HepG2 (cell line): ENCODE data around the gene NALCN. TPM values are rescaled to one million over a fixed set of nuclear protein-coding genes. Genes with fewer than 3 reads are reported as not detected.

ENCODE experiments used
- ATAC-seq: fragments of 200-7000 bp; cut with Tn5 transposase; 3 replicates; pipeline ENCODE4 v1.9.1; 2020; ENCODE audit warnings: mild to moderate bottlenecking, moderate library complexity
- BruUV-seq: library from RNA; stranded (reverse); fragments of 400-500 nt; replicated peaks from 2 replicates; lab custom pipeline; 2021; lab: Mats Ljungman, UMichigan
- CTCF ChIA-PET: fragments of 300-600 bp; formaldehyde crosslinking; extraction: SDS; loops from one replicate; lab custom pipeline; 2021; ENCODE audit warnings: low total read pairs, inconsistent platforms, low intra/inter-chr PET ratio; lab: Yijun Ruan, JAX
- POLR2A ChIA-PET: fragments of 350-600 bp; sonication (Branson Sonifier 250); formaldehyde crosslinking; loops from one replicate; lab custom pipeline; 2020; ENCODE audit warnings: antibody characterized with exemption, inconsistent platforms; lab: Yijun Ruan, JAX
- DNase-seq: peaks from one replicate; pipeline ENCODE4 v3.0.0-alpha.2; 2015; ENCODE audit warnings: low spot score
- FAIRE-seq: peaks from 3 replicates; lab custom pipeline; 2011; peaks lifted over from hg19 to GRCh38; lab: Jason Lieb, UNC
- H2AFZ ChIP-seq: one replicate; pipeline ENCODE4 v1.6.1; 2011; ENCODE audit warnings: low read length, inconsistent platforms
- H3K27ac ChIP-seq: fragments of 300-600 bp; 3 replicates; pipeline ENCODE4 v1.8.0; 2011; ENCODE audit warnings: mixed run types, mild to moderate bottlenecking, mixed read lengths, low read length, inconsistent platforms; ENCODE audit not compliant: insufficient read depth; ENCODE audit errors: extremely low read length
- H3K27me3 ChIP-seq, 2 experiments: fragments of 200-600 bp in 1 of 2; 2 replicates in 1 of 2; 3 replicates in 1 of 2; pipeline versions ENCODE4 v1.6.0 to v1.8.0; 2011; ENCODE audit warnings: low read length in 2 of 2, mild to moderate bottlenecking in 2 of 2, moderate library complexity in 2 of 2, inconsistent platforms in 1 of 2; ENCODE audit not compliant: insufficient read depth in 2 of 2, control insufficient read depth in 1 of 2
- H3K36me3 ChIP-seq, 2 experiments: fragments of 200-600 bp in 1 of 2; replicated peaks in 1 of 2; 2 replicates in 1 of 2; 3 replicates in 1 of 2; pipeline versions ENCODE4 v1.5.1 to v1.8.0; 2011; ENCODE audit warnings: low read length in 2 of 2, inconsistent platforms in 1 of 2; ENCODE audit not compliant: insufficient read depth in 2 of 2, control insufficient read depth in 1 of 2
- H3K4me1 ChIP-seq: 2 replicates; pipeline ENCODE4 v1.5.1; 2012; ENCODE audit warnings: low read length, inconsistent platforms; ENCODE audit not compliant: insufficient read depth
- H3K4me2 ChIP-seq: 2 replicates; pipeline ENCODE4 v1.6.0; 2011; ENCODE audit warnings: low read depth, low read length, inconsistent platforms
- H3K4me3 ChIP-seq, 3 experiments: fragments of 200-600 bp in 1 of 3; sonication (generic), shearing (Covaris generic) in 1 of 3; replicated peaks in 1 of 3; 2 replicates each; pipeline ENCODE4 v1.5.1; 2011 to 2016; ENCODE audit warnings: low read length in 3 of 3, inconsistent platforms in 2 of 3, low read depth in 2 of 3, mild to moderate bottlenecking in 2 of 3, control low read depth in 1 of 3, mixed read lengths in 1 of 3; ENCODE audit not compliant: insufficient read depth in 1 of 3
- H3K79me2 ChIP-seq: one replicate; pipeline ENCODE4 v1.6.1; 2011; ENCODE audit warnings: low read length, inconsistent platforms; ENCODE audit not compliant: insufficient read depth
- H3K9ac ChIP-seq: 2 replicates; pipeline ENCODE4 v1.6.0; 2011; ENCODE audit warnings: mild to moderate bottlenecking, low read depth, low read length, inconsistent platforms; ENCODE audit not compliant: insufficient read depth
- H3K9me3 ChIP-seq: 2 replicates; pipeline ENCODE4 v1.5.1; 2012; ENCODE audit warnings: mild to moderate bottlenecking, low read length
- H4K20me1 ChIP-seq: 2 replicates; pipeline ENCODE4 v1.6.0; 2011; ENCODE audit warnings: inconsistent platforms, mild to moderate bottlenecking, low read length, moderate library complexity; ENCODE audit not compliant: insufficient read depth
- BCL6 ChIP-seq: IDR thresholded peaks from 2 replicates; pipeline ENCODE4 v1.6.1; 2016; ENCODE audit warnings: missing genetic modification reagents, missing compliant biosample characterization
- CBFB ChIP-seq: sonication (generic); formaldehyde crosslinking; IDR thresholded peaks from 2 replicates; pipeline ENCODE4 v1.4.0; 2020; ENCODE audit warnings: missing genetic modification reagents
- MAF1 ChIP-seq: sonication (generic); formaldehyde crosslinking; IDR thresholded peaks from 2 replicates; pipeline ENCODE4 v1.5.0; 2020; ENCODE audit warnings: missing genetic modification reagents, borderline replicate concordance
- MBD4 ChIP-seq: IDR thresholded peaks from 2 replicates; pipeline ENCODE4 v1.6.1; 2012; ENCODE audit warnings: low read length, inconsistent platforms, borderline replicate concordance
- NR2F1 ChIP-seq, 2 experiments: fragments of 450-650 bp in 1 of 2; formaldehyde crosslinking in 1 of 2; IDR thresholded peaks; 2 replicates each; pipeline versions ENCODE4 v1.5.0 to v1.6.1; 2016 to 2020; ENCODE audit warnings: mild to moderate bottlenecking in 1 of 2, missing compliant biosample characterization in 1 of 2, missing genetic modification reagents in 1 of 2, moderate library complexity in 1 of 2
- RXRA ChIP-seq: sonication (generic); formaldehyde crosslinking; IDR thresholded peaks from 2 replicates; pipeline ENCODE4 v1.5.1; 2020; ENCODE audit warnings: missing genetic modification reagents
- TCF7 ChIP-seq: sonication (generic); IDR thresholded peaks from 2 replicates; pipeline ENCODE4 v1.6.1; 2016; ENCODE audit warnings: antibody characterized with exemption, low read depth
- TCF7L2 ChIP-seq: IDR thresholded peaks from 2 replicates; pipeline ENCODE4 v1.6.1; 2011; ENCODE audit warnings: mild to moderate bottlenecking, low read depth, low read length, moderate library complexity
- THAP7 ChIP-seq: sonication (generic); formaldehyde crosslinking; IDR thresholded peaks from 2 replicates; pipeline ENCODE4 v1.8.1; 2023; ENCODE audit warnings: mild to moderate bottlenecking, missing genetic modification reagents
- TIGD3 ChIP-seq: sonication (generic); formaldehyde crosslinking; IDR thresholded peaks from 2 replicates; pipeline ENCODE4 v1.5.1; 2020; ENCODE audit warnings: mild to moderate bottlenecking, missing genetic modification reagents, borderline replicate concordance
- UBTF ChIP-seq: sonication (generic); formaldehyde crosslinking; IDR thresholded peaks from 2 replicates; pipeline ENCODE4 v1.4.0; 2020; ENCODE audit warnings: mild to moderate bottlenecking, missing genetic modification reagents
- ZBTB7B ChIP-seq: sonication (generic); formaldehyde crosslinking; IDR thresholded peaks from 2 replicates; pipeline ENCODE4 v1.4.0; 2020; ENCODE audit warnings: missing genetic modification reagents
- ZFP36L2 ChIP-seq: sonication (generic); formaldehyde crosslinking; IDR thresholded peaks from 2 replicates; pipeline ENCODE4 v1.4.0; 2020; ENCODE audit warnings: missing genetic modification reagents
- ZNF292 ChIP-seq: sonication (generic); formaldehyde crosslinking; IDR thresholded peaks from 2 replicates; pipeline ENCODE4 v1.8.1; 2022; ENCODE audit warnings: mild to moderate bottlenecking, low read depth, missing genetic modification reagents, borderline replicate concordance
- ZNF331 ChIP-seq: sonication (generic); formaldehyde crosslinking; IDR thresholded peaks from 2 replicates; pipeline ENCODE4 v1.4.0; 2020; ENCODE audit warnings: missing genetic modification reagents
- ZNF337 ChIP-seq: sonication (generic); formaldehyde crosslinking; IDR thresholded peaks from 2 replicates; pipeline ENCODE4 v1.5.1; 2020; ENCODE audit warnings: missing genetic modification reagents, low read depth, mild to moderate bottlenecking, borderline replicate concordance
- ZNF44 ChIP-seq: sonication (generic); formaldehyde crosslinking; IDR thresholded peaks from 2 replicates; pipeline ENCODE4 v1.5.1; 2020; ENCODE audit warnings: mild to moderate bottlenecking, missing genetic modification reagents
- ZNF770 ChIP-seq: sonication (generic); formaldehyde crosslinking; IDR thresholded peaks from 2 replicates; pipeline ENCODE4 v1.5.0; 2020; ENCODE audit warnings: mild to moderate bottlenecking, missing genetic modification reagents
- WGBS: methylation state at CpG from one replicate; pipeline ENCODE4 v1.1.6; 2017; ENCODE audit warnings: low lambda C conversion rate; 5-methylcytosine and 5-hydroxymethylcytosine counted together
- in situ Hi-C: cut with HindIII; loops from 2 replicates; pipeline ENCODE4 v1.10.0; 2017; ENCODE audit warnings: low pct_unique_long_range_greater_than_20kb; ENCODE audit not compliant: extremely low pct_ligation_motif_present
- intact Hi-C: fragments of 100-400 bp; cut with micrococcal nuclease; formaldehyde crosslinking; loops from one replicate; pipeline ENCODE4 v1.10.0; 2022; ENCODE audit not compliant: unreplicated experiment
- polyA plus RNA-seq, 8 experiments: library from polyadenylated mRNA; depleted of rRNA in 3 of 8; stranded (reverse) in 7 of 8; unstranded in 1 of 8; fragments of >200 nt; fragmentation: Illumina TruSeq in 4 of 8; extraction: Trizol in 4 of 8; gene quantifications; 2 replicates each; pipeline versions ENCODE4 v1.2.1 to v1.2.3, GENCODE V29; 2011 to 2016; ENCODE audit warnings: low read depth in 4 of 8, missing spikeins in 1 of 8, mixed read lengths in 1 of 8; ENCODE audit not compliant: insufficient read depth in 1 of 8
- total RNA-seq, 5 experiments: library from RNA; depleted of rRNA; stranded (reverse); fragments of >200 nt; fragmentation: Illumina TruSeq; extraction: Trizol; gene quantifications; 2 replicates each; pipeline ENCODE4 v1.2.3, GENCODE V29; 2016; ENCODE audit warnings: low read depth in 1 of 5

NALCN gene
- total and polyA plus RNA-seq, 2 of the 13 experiments (the other 11 are each of a cell fraction or from before 2014, with no cell fraction given) = not detected

- TF ChIP-seq ZNF770 = no peak
- no peak for TF ChIP-seq ZFP36L2 (CRISPR knock-in tag)
- TF ChIP-seq ZNF292 = no peak
- no peak for TF ChIP-seq TCF7L2
- TF ChIP-seq ZNF337 = no peak
- TF ChIP-seq RXRA = no peak
- TF ChIP-seq ZNF331 = no peak
- no peak for TF ChIP-seq MAF1 (CRISPR knock-in tag)
- no peak for TF ChIP-seq CBFB
Observed at GRCh38 chr13:101309014-101309619, 107.2 kb downstream of the NALCN start (continued).

GRCh38 chr13:101308247-101309013, 107.9 kb downstream of the NALCN start:
- in situ Hi-C loops (no loop called here), intact Hi-C loops (no loop called here)
- ChIA-PET CTCF (no interaction called here), POLR2A (no interaction called here)
- Histone ChIP-seq H3K4me1 (no peaks in the 10 kb centered on the region), H2AFZ (no peak overlapping the region), H3K27ac (no peak overlapping the region), H3K9me3 (no peaks in the 10 kb centered on the region), H3K36me3 (no peaks in the 10 kb centered on the region), H3K79me2 (no peaks in the 10 kb centered on the region), H3K4me2 (no peak overlapping the region), H3K27me3 (no peaks in the 10 kb centered on the region), H4K20me1 (no peaks in the 10 kb centered on the region), H3K4me3 (no peak overlapping the region), H3K9ac (no peak overlapping the region)
- BruUV-seq = no TSS peak
- 3% methylated on average over 4 of the region's 4 CpGs for WGBS
- ATAC-seq (no peak), FAIRE-seq (no peak), DNase-seq (no peak)
- TF ChIP-seq NR2F1 (CRISPR knock-in tag; IDR thresholded peaks at IDR 0.05) = no peak
- no peak for TF ChIP-seq THAP7 (CRISPR knock-in tag)
- TF ChIP-seq TIGD3 = no peak
- TF ChIP-seq TCF7 = no peak
- no peak for TF ChIP-seq ZNF44
- TF ChIP-seq MBD4 = no peak
- TF ChIP-seq ZBTB7B = no peak
- TF ChIP-seq UBTF = no peak
- TF ChIP-seq BCL6 (CRISPR knock-in tag) = no peak
- TF ChIP-seq ZNF331 = no peak
